ENCODE measurements around the gene PDE9A.

PDE9A gene

DNA sequence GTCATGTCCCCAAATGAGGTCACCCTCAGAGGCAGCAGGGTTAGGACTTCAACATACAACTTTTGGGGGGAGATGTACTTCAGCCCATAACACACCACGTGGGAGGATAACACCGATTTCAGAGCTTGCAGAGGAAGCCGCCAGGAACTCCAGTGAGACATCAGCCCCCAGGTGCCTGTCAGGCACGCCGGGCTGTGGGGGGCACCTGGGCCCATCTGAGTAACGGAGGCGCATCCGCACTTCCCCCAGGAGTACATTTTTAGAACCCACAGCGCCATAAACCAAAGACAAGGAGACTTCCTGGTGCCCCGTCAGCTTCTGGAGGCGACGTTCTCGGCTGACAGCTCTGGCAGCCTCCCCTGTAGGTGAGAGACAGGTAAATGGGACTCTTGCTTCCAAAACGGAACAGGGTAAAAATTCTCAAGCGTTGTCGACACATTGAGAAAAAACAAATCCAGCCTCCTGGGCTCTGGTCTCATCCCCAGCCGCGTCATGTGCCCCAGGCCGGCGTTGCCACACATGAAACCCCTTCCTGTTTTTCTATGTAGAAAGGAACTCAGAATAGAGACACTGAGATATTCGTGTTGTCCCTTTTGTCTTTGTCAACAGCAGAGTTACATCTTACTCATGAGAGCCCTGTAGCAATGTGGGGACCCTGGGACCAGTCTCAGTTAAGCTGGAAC, 93.3 kb downstream of the PDE9A start:
- DNase-seq, result peak in 1 of 2 donors; percentile 21

DNA sequence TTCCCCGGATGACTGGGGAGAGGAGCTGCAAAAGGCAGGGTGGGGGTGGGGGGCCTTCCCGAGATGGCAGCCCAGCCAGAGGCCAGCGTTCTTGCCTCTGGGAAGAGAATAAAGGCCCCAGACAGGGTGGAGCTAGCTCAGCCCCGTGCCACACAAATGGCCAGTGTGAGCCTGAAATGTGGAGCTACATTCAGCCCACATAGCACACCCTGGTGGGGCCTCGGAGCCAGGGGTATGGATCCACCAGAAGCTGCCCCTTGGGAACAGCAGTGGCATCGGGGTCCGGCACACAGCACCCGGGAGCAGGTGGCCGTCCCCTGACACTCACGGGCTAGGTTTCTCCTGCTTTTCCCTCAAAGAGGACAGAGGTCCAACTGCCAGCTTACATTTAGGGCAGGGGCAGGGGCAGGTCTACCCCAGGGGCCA, 93.9 kb downstream of the PDE9A start:
- Histone ChIP-seq H4K91ac (ENCODE audit: low read depth, low read length) (peak overlapping the region; percentile 63), H2AK5ac (ENCODE audit: low read length) (peak overlapping the region; percentile 13), H3K4me1 (ENCODE audit: control insufficient read depth in 1 of 2, insufficient read depth in 2 of 2, low read length in 2 of 2) (peaks cover 12 to 15% of the 10 kb centered on the region in 2 experiments), H2BK12ac (ENCODE audit: low read length) (peak overlapping the region; percentile 51), H2BK5ac (ENCODE audit: low read depth, low read length, poor library complexity) (no peak overlapping the region), H2AFZ (ENCODE audit: insufficient read depth, low read length, poor library complexity) (no peak overlapping the region), H4K12ac (ENCODE audit: low read depth, low read length) (peak overlapping the region; percentile 35), H3K79me1 (ENCODE audit: low read length) (no peaks in the 10 kb centered on the region), H3K18ac (ENCODE audit: low read length) (peak overlapping the region; percentile 7), H3K4me3 (ENCODE audit: low read depth, low read length) (no peak overlapping the region), H3K4me2 (ENCODE audit: low read length) (no peak overlapping the region), H3K27ac (ENCODE audit: low read depth, low read length) (no peak overlapping the region), H4K8ac (ENCODE audit: low read depth, low read length) (no peak overlapping the region), H2BK120ac (ENCODE audit: insufficient read depth, low read length, poor library complexity) (no peak overlapping the region), H3K14ac (ENCODE audit: low read length) (peak overlapping the region; percentile 42), H3K9me3 (ENCODE audit: insufficient read depth, low read depth, low read length) (no peaks in the 10 kb centered on the region), H3K9ac (ENCODE audit: low read length) (no peak overlapping the region), H3K27me3 (ENCODE audit: insufficient read depth, low read length) (no peaks in the 10 kb centered on the region), H3K23ac (ENCODE audit: low read length) (no peak overlapping the region), H3K4ac (ENCODE audit: low read depth, low read length) (no peak overlapping the region), H3K79me2 (ENCODE audit: control insufficient read depth, insufficient read depth, low read length, poor library complexity) (no peaks in the 10 kb centered on the region), H3K36me3 (ENCODE audit: control insufficient read depth in 1 of 2, insufficient read depth in 2 of 2, low read length in 2 of 2) (peaks cover 2 to 6% of the 10 kb centered on the region in 2 experiments)
- no CpG with 5 or more reads among the region's 10 CpGs for WGBS (ENCODE audit: extremely low coverage, insufficient coverage, insufficient read length)
- DNase-seq, result no peak

More for the DNA sequence above, 93.3 kb downstream of the PDE9A start:
- Histone ChIP-seq H4K8ac (ENCODE audit: low read depth, low read length) (no peak overlapping the region), H3K4ac (ENCODE audit: low read depth, low read length) (no peak overlapping the region), H2BK5ac (ENCODE audit: low read depth, low read length, poor library complexity) (no peak overlapping the region), H2BK12ac (ENCODE audit: low read length) (no peak overlapping the region), H3K36me3 (ENCODE audit: control insufficient read depth in 1 of 2, insufficient read depth in 2 of 2, low read length in 2 of 2) (peaks cover 2 to 4% of the 10 kb centered on the region in 2 experiments), H4K91ac (ENCODE audit: low read depth, low read length) (no peak overlapping the region), H4K12ac (ENCODE audit: low read depth, low read length) (no peak overlapping the region), H3K18ac (ENCODE audit: low read length) (no peak overlapping the region), H3K79me2 (ENCODE audit: control insufficient read depth, insufficient read depth, low read length, poor library complexity) (no peaks in the 10 kb centered on the region), H2AFZ (ENCODE audit: insufficient read depth, low read length, poor library complexity) (no peak overlapping the region), H3K27ac (ENCODE audit: low read depth, low read length) (peak overlapping the region; percentile 16), H3K9me3 (ENCODE audit: insufficient read depth, low read depth, low read length) (no peaks in the 10 kb centered on the region), H3K4me2 (ENCODE audit: low read length) (no peak overlapping the region), H2AK5ac (ENCODE audit: low read length) (no peak overlapping the region), H2BK120ac (ENCODE audit: insufficient read depth, low read length, poor library complexity) (no peak overlapping the region), H3K23ac (ENCODE audit: low read length) (no peak overlapping the region), H3K79me1 (ENCODE audit: low read length) (no peaks in the 10 kb centered on the region), H3K27me3 (ENCODE audit: insufficient read depth, low read length) (no peaks in the 10 kb centered on the region), H3K14ac (ENCODE audit: low read length) (no peak overlapping the region), H3K4me3 (ENCODE audit: low read depth, low read length) (no peak overlapping the region), H3K4me1 (ENCODE audit: control insufficient read depth in 1 of 2, insufficient read depth in 2 of 2, low read length in 2 of 2) (peaks cover 15 to 19% of the 10 kb centered on the region in 2 experiments), H3K9ac (ENCODE audit: low read length) (no peak overlapping the region)
- no CpG with 5 or more reads among the region's 21 CpGs for WGBS (ENCODE audit: extremely low coverage, insufficient coverage, insufficient read length)

DNA sequence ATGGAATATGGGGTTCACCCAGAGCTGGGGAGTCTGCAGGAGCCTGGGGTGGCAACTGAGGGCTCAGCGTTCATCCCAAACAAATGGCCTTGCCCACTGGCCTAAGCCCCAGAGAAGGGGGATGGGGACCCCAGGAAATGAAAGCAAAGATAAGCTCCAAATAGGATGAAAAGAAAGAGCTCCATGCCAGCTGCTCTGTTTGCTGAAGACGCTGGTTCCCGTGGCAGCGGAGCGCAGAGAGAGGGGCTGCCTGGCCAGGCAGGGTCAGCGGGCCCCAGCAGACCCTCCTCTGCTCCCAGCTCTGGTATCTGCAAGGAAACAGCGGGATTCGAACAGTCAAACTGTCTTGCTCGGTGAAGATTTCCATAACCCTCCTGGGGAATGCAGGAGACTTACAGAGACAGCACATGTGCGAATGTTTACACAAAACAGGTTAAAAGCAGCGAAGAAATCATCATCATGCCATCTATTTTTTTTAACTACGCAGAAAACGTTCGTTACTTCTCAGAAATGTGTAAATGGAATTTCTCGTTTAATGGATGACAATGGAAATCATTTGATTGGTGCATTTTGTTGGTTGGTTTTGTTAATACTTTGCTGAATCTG, 94.4 kb downstream of the PDE9A start:
- Histone ChIP-seq H3K79me1 (ENCODE audit: low read length) (no peaks in the 10 kb centered on the region), H4K91ac (ENCODE audit: low read depth, low read length) (peak overlapping the region; percentile 63), H3K14ac (ENCODE audit: low read length) (peak overlapping the region; percentile 42), H4K12ac (ENCODE audit: low read depth, low read length) (peak overlapping the region; percentile 35), H3K4me1 (ENCODE audit: control insufficient read depth in 1 of 2, insufficient read depth in 2 of 2, low read length in 2 of 2) (peaks cover 9 to 12% of the 10 kb centered on the region in 2 experiments), H2AK5ac (ENCODE audit: low read length) (peak overlapping the region; percentile 13), H3K27me3 (ENCODE audit: insufficient read depth, low read length) (no peaks in the 10 kb centered on the region), H3K4ac (ENCODE audit: low read depth, low read length) (no peak overlapping the region), H3K23ac (ENCODE audit: low read length) (no peak overlapping the region), H3K4me3 (ENCODE audit: low read depth, low read length) (no peak overlapping the region), H2BK5ac (ENCODE audit: low read depth, low read length, poor library complexity) (no peak overlapping the region), H3K9me3 (ENCODE audit: insufficient read depth, low read depth, low read length) (no peaks in the 10 kb centered on the region), H3K18ac (ENCODE audit: low read length) (peak overlapping the region; percentile 7), H2BK120ac (ENCODE audit: insufficient read depth, low read length, poor library complexity) (no peak overlapping the region), H3K9ac (ENCODE audit: low read length) (no peak overlapping the region), H2BK12ac (ENCODE audit: low read length) (peak overlapping the region; percentile 51), H3K4me2 (ENCODE audit: low read length) (no peak overlapping the region), H3K79me2 (ENCODE audit: control insufficient read depth, insufficient read depth, low read length, poor library complexity) (no peaks in the 10 kb centered on the region), H3K36me3 (ENCODE audit: control insufficient read depth in 1 of 2, insufficient read depth in 2 of 2, low read length in 2 of 2) (peaks cover 2 to 6% of the 10 kb centered on the region in 2 experiments), H3K27ac (ENCODE audit: low read depth, low read length) (no peak overlapping the region), H2AFZ (ENCODE audit: insufficient read depth, low read length, poor library complexity) (no peak overlapping the region), H4K8ac (ENCODE audit: low read depth, low read length) (no peak overlapping the region)
- no peak for DNase-seq
- no CpG with 5 or more reads among the region's 15 CpGs for WGBS (ENCODE audit: extremely low coverage, insufficient coverage, insufficient read length)

GRCh38 chr21:42748620-42749176, 95.3 kb downstream of the PDE9A start:
- Histone ChIP-seq H2BK120ac (ENCODE audit: insufficient read depth, low read length, poor library complexity) (no peak overlapping the region), H3K79me1 (ENCODE audit: low read length) (no peaks in the 10 kb centered on the region), H3K9me3 (ENCODE audit: insufficient read depth, low read depth, low read length) (peaks cover 2% of the 10 kb centered on the region), H3K4me1 (ENCODE audit: control insufficient read depth in 1 of 2, insufficient read depth in 2 of 2, low read length in 2 of 2) (peaks cover 9 to 12% of the 10 kb centered on the region in 2 experiments), H3K4me3 (ENCODE audit: low read depth, low read length) (no peak overlapping the region), H3K4ac (ENCODE audit: low read depth, low read length) (no peak overlapping the region), H2BK5ac (ENCODE audit: low read depth, low read length, poor library complexity) (no peak overlapping the region), H3K4me2 (ENCODE audit: low read length) (no peak overlapping the region), H3K23ac (ENCODE audit: low read length) (no peak overlapping the region), H3K9ac (ENCODE audit: low read length) (no peak overlapping the region), H3K27me3 (ENCODE audit: insufficient read depth, low read length) (no peaks in the 10 kb centered on the region), H2BK12ac (ENCODE audit: low read length) (no peak overlapping the region), H3K79me2 (ENCODE audit: control insufficient read depth, insufficient read depth, low read length, poor library complexity) (no peaks in the 10 kb centered on the region), H4K8ac (ENCODE audit: low read depth, low read length) (no peak overlapping the region), H2AK5ac (ENCODE audit: low read length) (no peak overlapping the region), H3K18ac (ENCODE audit: low read length) (no peak overlapping the region), H2AFZ (ENCODE audit: insufficient read depth, low read length, poor library complexity) (no peak overlapping the region), H4K91ac (ENCODE audit: low read depth, low read length) (no peak overlapping the region), H3K14ac (ENCODE audit: low read length) (no peak overlapping the region), H3K27ac (ENCODE audit: low read depth, low read length) (no peak overlapping the region), H3K36me3 (ENCODE audit: control insufficient read depth in 1 of 2, insufficient read depth in 2 of 2, low read length in 2 of 2) (peaks cover 2 to 9% of the 10 kb centered on the region in 2 experiments), H4K12ac (ENCODE audit: low read depth, low read length) (no peak overlapping the region)
- WGBS (ENCODE audit: extremely low coverage, insufficient coverage, insufficient read length), result no CpG with 5 or more reads among the region's 13 CpGs
- no peak for DNase-seq

Data from trophoblast cell (in vitro differentiated cells and primary cell).